Neural progenitor cell (in vitro differentiated cells): Measurements from ENCODE around the gene MAD1L1. TPM values are rescaled to one million over a fixed set of nuclear protein-coding genes. Genes with fewer than 3 reads are reported as not detected.
"Not testable (repeated sequence)": the region's sequence is repeated elsewhere in the genome, so short reads cannot be mapped to it uniquely, and the experiment has no call there.

Experiments used
- DNase-seq: peaks from one replicate; pipeline ENCODE4 v3.0.0-alpha.2; 2016; ENCODE audit warnings: low spot score
- H2AFZ ChIP-seq: fragments of 200-600 bp; sonication (generic); replicated peaks from 2 replicates; pipeline ENCODE4 v1.6.1; 2016; ENCODE audit warnings: antibody characterized with exemption
- H3F3A ChIP-seq: fragments of 200-600 bp; sonication (generic); 2 replicates; pipeline ENCODE4 v1.6.1; 2016; ENCODE audit warnings: antibody characterized with exemption, low read depth
- H3K27ac ChIP-seq: fragments of 200-600 bp; sonication (generic); 2 replicates; pipeline ENCODE4 v1.5.1; 2016; ENCODE audit warnings: mild to moderate bottlenecking
- H3K27me3 ChIP-seq: fragments of 200-600 bp; sonication (generic); 2 replicates; pipeline ENCODE4 v1.6.1; 2016; ENCODE audit warnings: mild to moderate bottlenecking, moderate library complexity
- H3K36me3 ChIP-seq: fragments of 200-600 bp; sonication (generic); 2 replicates; pipeline ENCODE4 v1.5.1; 2016
- H3K4me1 ChIP-seq: fragments of 200-600 bp; sonication (generic); 2 replicates; pipeline ENCODE4 v1.6.1; 2016; ENCODE audit warnings: mixed run types
- H3K4me2 ChIP-seq: fragments of 200-600 bp; sonication (generic); 2 replicates; pipeline ENCODE4 v1.6.1; 2016
- H3K4me3 ChIP-seq: fragments of 200-600 bp; sonication (generic); 2 replicates; pipeline ENCODE4 v1.5.1; 2016
- H3K79me2 ChIP-seq: fragments of 200-600 bp; sonication (generic); 2 replicates; pipeline ENCODE4 v1.6.1; 2016; ENCODE audit warnings: low read depth
- H3K9ac ChIP-seq: fragments of 200-600 bp; sonication (generic); 2 replicates; pipeline ENCODE4 v1.6.1; 2016
- H3K9me3 ChIP-seq: fragments of 200-600 bp; sonication (generic); 2 replicates; pipeline ENCODE4 v1.5.1; 2016; ENCODE audit warnings: low read depth
- H4K20me1 ChIP-seq: fragments of 200-600 bp; sonication (generic); 2 replicates; pipeline ENCODE4 v1.6.1; 2016; ENCODE audit warnings: low read depth
- H3K27ac Mint-ChIP-seq: 3 replicates; pipeline ENCODE4 v1.8.0; 2021; ENCODE audit warnings: mixed read lengths
- H3K27me3 Mint-ChIP-seq: 2 replicates; pipeline ENCODE4 v1.8.0; 2022; ENCODE audit warnings: low read depth, mild to moderate bottlenecking, inconsistent platforms, moderate library complexity, mixed read lengths; ENCODE audit not compliant: insufficient read depth
- H3K36me3 Mint-ChIP-seq: 3 replicates; pipeline ENCODE4 v1.8.0; 2021; ENCODE audit warnings: mixed read lengths
- H3K4me1 Mint-ChIP-seq: 3 replicates; pipeline ENCODE4 v1.8.0; 2021; ENCODE audit warnings: mixed read lengths
- H3K4me3 Mint-ChIP-seq: 3 replicates; pipeline ENCODE4 v1.8.0; 2021; ENCODE audit warnings: mild to moderate bottlenecking, moderate library complexity, mixed read lengths
- H3K9me3 Mint-ChIP-seq: 3 replicates; pipeline ENCODE4 v1.8.0; 2020; ENCODE audit warnings: mixed read lengths
- CTCF ChIP-seq: fragments of 200-600 bp; sonication (generic); IDR thresholded peaks from 2 replicates; pipeline ENCODE4 v1.5.1; 2017; ENCODE audit warnings: antibody characterized with exemption, mild to moderate bottlenecking
- EZH2 ChIP-seq: fragments of 200-600 bp; sonication (generic); IDR thresholded peaks from 2 replicates; pipeline ENCODE4 v1.6.1; 2017; ENCODE audit warnings: antibody characterized with exemption, mild to moderate bottlenecking, moderate library complexity
- EZH2phosphoT487 ChIP-seq: fragments of 200-600 bp; sonication (generic); IDR thresholded peaks from 2 replicates; pipeline ENCODE4 v1.6.1; 2017; ENCODE audit warnings: antibody characterized with exemption
- total RNA-seq: library from RNA; depleted of rRNA; stranded (reverse); fragments of >200 nt; gene quantifications from 2 replicates; pipeline ENCODE4 v1.2.3, GENCODE V29; 2015; ENCODE audit warnings: low replicate concordance

MAD1L1 gene
- total RNA-seq, 1 donor from 2014 or later: 23.7 TPM

GRCh38 chr7:1839701-1840100 is 393.0 kb downstream of the MAD1L1 start:
- Histone ChIP-seq H3K4me3 (no peak overlapping the region), H2AFZ (no peak overlapping the region), H3K36me3 (no peaks in the 10 kb centered on the region), H4K20me1 (peaks cover 5% of the 10 kb centered on the region), H3F3A (no peaks in the 10 kb centered on the region), H3K9me3 (no peaks in the 10 kb centered on the region), H3K9ac (no peak overlapping the region), H3K4me2 (no peak overlapping the region), H3K27me3 (no peaks in the 10 kb centered on the region), H3K4me1 (no peaks in the 10 kb centered on the region), H3K27ac (no peak overlapping the region), H3K79me2 (no peaks in the 10 kb centered on the region)
- no peak for DNase-seq
- Mint-ChIP-seq H3K27ac (no peak overlapping the region), H3K27me3 (no peaks in the 10 kb centered on the region), H3K4me3 (no peak overlapping the region), H3K36me3 (peaks cover 7% of the 10 kb centered on the region), H3K4me1 (peaks cover 18% of the 10 kb centered on the region), H3K9me3 (peaks cover 4% of the 10 kb centered on the region)
- TF ChIP-seq EZH2phosphoT487 (no peak), EZH2 (no peak), CTCF (no peak)

- not testable (repeated sequence) for H3K27me3 Mint-ChIP-seq
Observed at GRCh38 chr7:1838911-1839531, 393.7 kb downstream of the MAD1L1 start.

GRCh38 chr7:1838544-1838872 is 394.2 kb downstream of the MAD1L1 start:
- not testable (repeated sequence) for H3K27ac ChIP-seq, H3K4me3 Mint-ChIP-seq, H2AFZ ChIP-seq, H3K4me3 ChIP-seq, H3F3A ChIP-seq, H3K79me2 ChIP-seq, H3K36me3 Mint-ChIP-seq, H3K36me3 ChIP-seq, H3K9me3 Mint-ChIP-seq, DNase-seq, H3K27me3 Mint-ChIP-seq, H3K4me2 ChIP-seq, H3K9ac ChIP-seq, H3K9me3 ChIP-seq, H3K4me1 ChIP-seq, H3K27ac Mint-ChIP-seq, H3K27me3 ChIP-seq, H4K20me1 ChIP-seq
- H3K4me1 Mint-ChIP-seq: peaks cover 14% of the 10 kb centered on the region

More at GRCh38 chr7:1838911-1839531, 393.7 kb downstream of the MAD1L1 start:
- not testable (repeated sequence) for H3K79me2 ChIP-seq, H3K4me2 ChIP-seq, H3F3A ChIP-seq, H3K27ac Mint-ChIP-seq, H3K27me3 ChIP-seq, H3K9me3 ChIP-seq, H3K36me3 Mint-ChIP-seq, H3K4me1 ChIP-seq, DNase-seq, H3K9ac ChIP-seq, H3K4me3 ChIP-seq, H3K4me3 Mint-ChIP-seq, H3K36me3 ChIP-seq, H4K20me1 ChIP-seq, H2AFZ ChIP-seq, H3K27ac ChIP-seq, H3K9me3 Mint-ChIP-seq
- peaks cover 18% of the 10 kb centered on the region for H3K4me1 Mint-ChIP-seq

GRCh38 chr7:1837696-1838543 is 394.8 kb downstream of the MAD1L1 start:
- H3K36me3 ChIP-seq, H3K27ac ChIP-seq, H3K4me1 Mint-ChIP-seq, H3K9ac ChIP-seq, H3K79me2 ChIP-seq, H2AFZ ChIP-seq, H3K4me3 ChIP-seq, H3K27me3 ChIP-seq, H4K20me1 ChIP-seq, DNase-seq, H3K4me3 Mint-ChIP-seq, H3K9me3 ChIP-seq, H3F3A ChIP-seq, H3K4me2 ChIP-seq, H3K27me3 Mint-ChIP-seq, H3K4me1 ChIP-seq: not testable (repeated sequence)
- Mint-ChIP-seq H3K9me3 (peaks cover 12% of the 10 kb centered on the region), H3K27ac (peak overlapping the region; percentile 48), H3K36me3 (peaks cover 11% of the 10 kb centered on the region)

- not testable (repeated sequence) for H3K27me3 ChIP-seq, H3K4me2 ChIP-seq, H4K20me1 ChIP-seq, H3K79me2 ChIP-seq, H3K9ac ChIP-seq, H3K4me3 ChIP-seq, H3F3A ChIP-seq, H3K4me1 Mint-ChIP-seq, H3K27ac ChIP-seq, H3K4me3 Mint-ChIP-seq, H3K27ac Mint-ChIP-seq, H3K36me3 ChIP-seq, DNase-seq, H2AFZ ChIP-seq, H3K27me3 Mint-ChIP-seq, H3K9me3 ChIP-seq, H3K4me1 ChIP-seq
- peaks cover 34% of the 10 kb centered on the region for H3K9me3 Mint-ChIP-seq
- H3K36me3 Mint-ChIP-seq: peaks cover 26% of the 10 kb centered on the region
Observed at GRCh38 chr7:1831933-1832535, 400.7 kb downstream of the MAD1L1 start.

GRCh38 chr7:1831471-1831870 is 401.3 kb downstream of the MAD1L1 start:
- peaks cover 25% of the 10 kb centered on the region for H3K36me3 Mint-ChIP-seq
- H3K27me3 Mint-ChIP-seq, H3K79me2 ChIP-seq: not testable (repeated sequence)

GRCh38 chr7:1829668-1830067 is 403.1 kb downstream of the MAD1L1 start:
- H3K4me1 ChIP-seq, DNase-seq, H3K4me3 ChIP-seq, H3K27me3 ChIP-seq, H3F3A ChIP-seq, H3K36me3 ChIP-seq, H3K4me3 Mint-ChIP-seq, H3K9ac ChIP-seq, H3K27ac ChIP-seq, H2AFZ ChIP-seq, H3K27me3 Mint-ChIP-seq, H3K79me2 ChIP-seq, H3K4me1 Mint-ChIP-seq, H3K4me2 ChIP-seq, H4K20me1 ChIP-seq, H3K27ac Mint-ChIP-seq, H3K9me3 ChIP-seq: not testable (repeated sequence)
- Mint-ChIP-seq H3K36me3 (peaks cover 22% of the 10 kb centered on the region), H3K9me3 (peaks cover 29% of the 10 kb centered on the region)

More at GRCh38 chr7:1831471-1831870, 401.3 kb downstream of the MAD1L1 start:
- H3K4me2 ChIP-seq, H3K27ac Mint-ChIP-seq, H3K27ac ChIP-seq, H3K4me1 ChIP-seq, H3K9me3 ChIP-seq, H3K4me3 ChIP-seq, H4K20me1 ChIP-seq, H3K9ac ChIP-seq, H3K4me1 Mint-ChIP-seq, H2AFZ ChIP-seq, DNase-seq, H3K36me3 ChIP-seq, H3F3A ChIP-seq, H3K27me3 ChIP-seq, H3K4me3 Mint-ChIP-seq: not testable (repeated sequence)
- H3K9me3 Mint-ChIP-seq: peaks cover 34% of the 10 kb centered on the region
